MM.1S (cell line): ENCODE data around the gene ZNF100.

ENCODE experiments used
- DNase-seq: peaks from one replicate; pipeline ENCODE4 v3.0.0-alpha.2; 2015
- H2AFZ ChIP-seq: fragments of 300-600 bp; sonication (generic); 2 replicates; pipeline ENCODE4 v1.6.0; 2016; ENCODE audit warnings: antibody characterized with exemption, low read length
- H3F3A ChIP-seq: fragments of 300-600 bp; sonication (generic); 2 replicates; pipeline ENCODE4 v1.6.1; 2016; ENCODE audit warnings: mild to moderate bottlenecking, antibody characterized with exemption, low read length, moderate library complexity, mixed read lengths; ENCODE audit not compliant: insufficient read depth
- H3K27ac ChIP-seq: fragments of 300-600 bp; sonication (generic); 2 replicates; pipeline ENCODE4 v1.5.1; 2016; ENCODE audit warnings: mild to moderate bottlenecking, low read length
- H3K27me3 ChIP-seq: fragments of 300-600 bp; sonication (generic); replicated peaks from 2 replicates; pipeline ENCODE4 v1.6.0; 2016; ENCODE audit warnings: low read length; ENCODE audit not compliant: insufficient read depth
- H3K36me3 ChIP-seq: fragments of 300-600 bp; sonication (generic); replicated peaks from 2 replicates; pipeline ENCODE4 v1.6.1; 2016; ENCODE audit warnings: mild to moderate bottlenecking, low read length, mixed read lengths; ENCODE audit not compliant: insufficient read depth
- H3K4me1 ChIP-seq: fragments of 300-600 bp; sonication (generic); 2 replicates; pipeline ENCODE4 v1.6.1; 2016; ENCODE audit warnings: low read length, mixed read lengths
- H3K4me2 ChIP-seq: fragments of 300-600 bp; sonication (generic); 2 replicates; pipeline ENCODE4 v1.6.0; 2016; ENCODE audit warnings: low read depth, low read length
- H3K4me3 ChIP-seq: fragments of 300-600 bp; sonication (generic); 2 replicates; pipeline ENCODE4 v1.5.1; 2016; ENCODE audit warnings: low read length, mixed read lengths
- H3K79me2 ChIP-seq: fragments of 300-600 bp; sonication (generic); 2 replicates; pipeline ENCODE4 v1.6.1; 2016; ENCODE audit warnings: mixed run types, low read length, mixed read lengths
- H3K9ac ChIP-seq: fragments of 300-600 bp; sonication (generic); 2 replicates; pipeline ENCODE4 v1.6.1; 2016; ENCODE audit warnings: low read length, mixed read lengths
- H3K9me2 ChIP-seq: fragments of 300-600 bp; sonication (generic); replicated peaks from 2 replicates; pipeline ENCODE4 v1.6.1; 2016; ENCODE audit warnings: mild to moderate bottlenecking, low read length, mixed read lengths; ENCODE audit not compliant: insufficient read depth
- H3K9me3 ChIP-seq: fragments of 300-600 bp; sonication (generic); replicated peaks from 2 replicates; pipeline ENCODE4 v1.6.1; 2016; ENCODE audit warnings: mild to moderate bottlenecking, low read length, mixed read lengths; ENCODE audit not compliant: insufficient read depth
- H4K20me1 ChIP-seq: fragments of 300-600 bp; sonication (generic); 2 replicates; pipeline ENCODE4 v1.6.1; 2016; ENCODE audit warnings: mild to moderate bottlenecking, low read length, moderate library complexity, mixed read lengths; ENCODE audit not compliant: insufficient read depth
- CTCF ChIP-seq: fragments of 300-600 bp; sonication (generic); IDR thresholded peaks from 2 replicates; pipeline ENCODE4 v1.5.1; 2016; ENCODE audit warnings: antibody characterized with exemption, low read length, mixed read lengths
- EZH2 ChIP-seq: fragments of 300-600 bp; sonication (generic); optimal IDR thresholded peaks from 2 replicates; pipeline ENCODE3; 2017; ENCODE audit warnings: low read depth, mild to moderate bottlenecking, antibody characterized with exemption, low read length, mixed read lengths
- EZH2phosphoT487 ChIP-seq: fragments of 300-600 bp; sonication (generic); IDR thresholded peaks from 2 replicates; pipeline ENCODE4 v1.6.1; 2018; ENCODE audit warnings: antibody characterized with exemption, low read length

ZNF100 gene

GRCh38 chr19:21680671-21681070, 86.7 kb downstream of the ZNF100 start:
- Histone ChIP-seq H3K27ac (no peak overlapping the region), H3K4me3 (no peak overlapping the region), H3K27me3 (no peaks in the 10 kb centered on the region), H3F3A (no peaks in the 10 kb centered on the region), H3K9me2 (no peaks in the 10 kb centered on the region), H3K4me1 (no peaks in the 10 kb centered on the region), H4K20me1 (no peaks in the 10 kb centered on the region), H3K9ac (no peak overlapping the region), H3K36me3 (no peaks in the 10 kb centered on the region), H2AFZ (no peak overlapping the region), H3K4me2 (no peak overlapping the region), H3K79me2 (no peaks in the 10 kb centered on the region), H3K9me3 (no peaks in the 10 kb centered on the region)
- no peak for DNase-seq
- no peak for TF ChIP-seq EZH2
- no peak for TF ChIP-seq CTCF
- no peak for TF ChIP-seq EZH2phosphoT487

- H3K27ac ChIP-seq: no peak overlapping the region
- no peak overlapping the region for H3K4me2 ChIP-seq
- H3K9me3 ChIP-seq: no peaks in the 10 kb centered on the region
- no peaks in the 10 kb centered on the region for H3F3A ChIP-seq
- no peaks in the 10 kb centered on the region for H3K4me1 ChIP-seq
- no peak overlapping the region for H2AFZ ChIP-seq
- H4K20me1 ChIP-seq: no peaks in the 10 kb centered on the region
- H3K36me3 ChIP-seq: no peaks in the 10 kb centered on the region
- no peak overlapping the region for H3K9ac ChIP-seq
- H3K79me2 ChIP-seq: no peaks in the 10 kb centered on the region
- H3K4me3 ChIP-seq: no peak overlapping the region
- TF ChIP-seq EZH2 (no peak), EZH2phosphoT487 (no peak), CTCF (no peak)
- DNase-seq: no peak
- no peaks in the 10 kb centered on the region for H3K27me3 ChIP-seq
- no peaks in the 10 kb centered on the region for H3K9me2 ChIP-seq
Observed at GRCh38 chr19:21680026-21680425, 87.4 kb downstream of the ZNF100 start.

- Histone ChIP-seq H3K27me3 (no peaks in the 10 kb centered on the region), H3K27ac (no peak overlapping the region), H3K9ac (no peak overlapping the region), H3K4me2 (no peak overlapping the region), H3K9me2 (no peaks in the 10 kb centered on the region), H3K79me2 (no peaks in the 10 kb centered on the region), H3K36me3 (no peaks in the 10 kb centered on the region), H3F3A (no peaks in the 10 kb centered on the region), H3K9me3 (no peaks in the 10 kb centered on the region), H4K20me1 (no peaks in the 10 kb centered on the region), H2AFZ (no peak overlapping the region), H3K4me3 (no peak overlapping the region), H3K4me1 (no peaks in the 10 kb centered on the region)
- TF ChIP-seq CTCF: no peak
- no peak for TF ChIP-seq EZH2
- no peak for TF ChIP-seq EZH2phosphoT487
- no peak for DNase-seq
Observed at GRCh38 chr19:21677696-21678418, 89.5 kb downstream of the ZNF100 start.
